ENCODE data around the gene TFDP2.

The TFDP2 gene

DNA sequence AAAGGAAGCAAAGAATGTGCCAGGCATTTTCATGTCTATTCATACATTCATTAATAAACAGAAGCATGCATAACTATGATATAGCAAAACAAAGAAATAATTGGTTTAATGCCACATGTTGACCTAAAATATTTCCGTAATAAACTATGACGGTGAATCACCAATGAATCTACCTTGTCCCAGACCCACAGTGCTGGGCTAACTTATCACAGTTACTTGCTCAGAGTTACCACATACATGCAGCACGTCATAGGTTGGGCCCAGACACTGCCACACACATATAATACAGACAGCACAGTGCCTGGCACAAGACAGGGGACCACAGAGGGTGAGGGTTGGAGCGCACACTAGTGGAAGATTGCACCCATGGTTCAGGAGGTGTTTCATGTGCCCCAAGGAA lies 186.0 kb downstream of the TFDP2 start:
- DNase-seq (ENCODE audit: low read depth): no peak

DNA sequence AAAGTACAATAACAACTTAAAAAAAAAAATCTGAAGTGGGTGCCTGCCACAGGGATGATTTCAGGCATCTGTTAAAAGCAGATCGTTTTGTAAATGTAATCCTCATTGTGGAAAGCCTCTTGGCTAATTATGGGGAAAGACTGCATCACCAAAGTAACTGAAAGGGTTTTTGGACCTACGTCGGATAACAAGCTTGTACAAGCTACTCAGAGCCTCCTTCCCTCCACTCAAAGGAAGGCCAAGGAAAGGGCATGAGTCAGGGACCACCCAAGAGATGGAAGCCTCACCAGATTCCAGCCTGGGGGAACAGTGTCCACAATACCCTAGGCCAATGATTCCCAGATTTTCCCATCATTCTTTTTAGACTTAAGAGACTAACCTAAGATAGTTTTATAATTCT lies 188.6 kb downstream of the TFDP2 start:
- no peak for DNase-seq (ENCODE audit: low read depth)

GRCh38 chr3:141959589-141960554 lies 189.5 kb downstream of the TFDP2 start:
- DNase-seq (ENCODE audit: low read depth): no peak

DNA sequence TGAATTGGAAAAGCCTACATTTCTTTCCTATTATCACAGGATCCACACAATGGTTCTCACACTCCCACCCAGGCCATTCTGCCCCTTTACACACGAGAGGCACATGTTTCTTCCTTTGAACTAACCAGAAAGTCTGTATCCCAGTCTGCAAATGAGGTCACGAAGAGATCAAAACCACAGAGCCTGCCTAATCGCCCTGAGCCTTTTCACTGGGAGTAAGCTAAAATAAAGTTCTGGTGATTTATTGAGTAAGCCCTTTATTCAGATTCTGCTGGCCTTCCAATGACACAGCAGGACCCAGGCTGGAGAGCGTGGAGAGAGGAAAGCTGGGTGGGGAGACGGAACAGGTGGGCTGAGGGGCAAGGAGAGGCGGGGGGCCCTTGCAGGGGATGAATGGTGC lies 194.2 kb downstream of the TFDP2 start:
- DNase-seq (ENCODE audit: low read depth): no peak

DNA sequence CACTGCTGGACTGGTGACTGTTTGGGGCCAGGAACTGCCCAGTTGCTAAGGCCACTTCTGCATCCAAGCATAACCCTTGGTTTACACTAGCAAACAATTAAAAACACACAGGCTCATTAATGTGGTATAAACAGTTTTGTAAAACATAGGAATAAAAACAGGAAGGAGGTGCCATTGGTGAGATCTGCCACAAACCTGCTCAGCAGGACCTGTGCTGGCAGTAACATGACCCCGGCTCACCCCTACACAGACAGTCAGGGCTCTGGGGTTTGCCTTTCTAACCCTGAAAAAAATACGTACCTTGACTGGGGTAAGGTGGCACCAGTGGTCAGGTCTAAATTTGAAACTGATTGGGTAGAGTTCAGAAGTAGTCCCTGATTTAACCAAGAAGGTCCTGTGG lies 196.7 kb downstream of the TFDP2 start:
- no peak for DNase-seq (ENCODE audit: low read depth)

DNA sequence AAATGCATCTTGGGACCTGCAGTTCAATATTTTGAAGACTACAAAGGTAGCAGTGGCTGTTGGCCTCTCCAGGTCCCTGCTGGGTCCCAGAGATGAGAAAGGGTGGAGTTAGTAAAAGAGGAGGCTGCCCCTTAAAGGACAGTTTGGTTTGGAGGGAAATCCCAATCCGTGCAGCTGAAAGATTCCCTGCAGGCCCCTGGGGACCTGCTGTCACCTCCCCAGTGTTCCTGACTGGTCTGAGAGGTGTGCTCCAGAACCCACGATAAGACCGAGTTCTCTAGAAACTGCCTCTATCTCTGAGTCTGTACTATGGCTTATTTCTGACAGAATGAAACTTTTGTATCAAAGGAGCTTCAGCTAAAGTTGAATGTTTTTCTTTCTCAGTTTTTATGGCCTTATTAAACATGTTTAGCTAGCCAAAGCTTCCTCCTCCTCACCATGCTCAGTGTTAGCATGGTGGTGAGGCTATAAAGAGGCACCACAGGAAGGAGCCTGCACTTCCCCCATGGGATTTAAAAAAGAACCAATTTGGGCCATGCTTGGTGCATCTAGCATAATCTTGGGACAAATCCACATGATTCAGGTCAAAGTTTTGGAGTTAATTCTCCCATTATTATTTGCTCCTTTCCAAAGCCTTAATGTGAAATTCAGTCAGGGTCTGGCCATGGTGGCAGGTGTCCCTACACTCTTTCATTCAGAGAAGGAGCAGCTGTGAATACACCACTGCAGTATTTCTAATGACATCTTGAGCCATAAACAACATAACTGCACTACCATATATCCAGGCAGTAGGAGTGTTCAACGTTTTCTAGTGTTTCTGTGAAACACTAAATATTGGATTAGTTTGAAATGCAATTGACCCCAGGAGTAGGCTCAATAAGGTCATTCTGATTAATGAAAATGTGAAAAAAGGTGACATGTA lies 198.5 kb downstream of the TFDP2 start:
- DNase-seq (ENCODE audit: low read depth): no peak

- DNase-seq (ENCODE audit: low read depth): no peak
These were observed 199.4 kb downstream of the TFDP2 start for GRCh38 chr3:141949972-141950371.

DNA sequence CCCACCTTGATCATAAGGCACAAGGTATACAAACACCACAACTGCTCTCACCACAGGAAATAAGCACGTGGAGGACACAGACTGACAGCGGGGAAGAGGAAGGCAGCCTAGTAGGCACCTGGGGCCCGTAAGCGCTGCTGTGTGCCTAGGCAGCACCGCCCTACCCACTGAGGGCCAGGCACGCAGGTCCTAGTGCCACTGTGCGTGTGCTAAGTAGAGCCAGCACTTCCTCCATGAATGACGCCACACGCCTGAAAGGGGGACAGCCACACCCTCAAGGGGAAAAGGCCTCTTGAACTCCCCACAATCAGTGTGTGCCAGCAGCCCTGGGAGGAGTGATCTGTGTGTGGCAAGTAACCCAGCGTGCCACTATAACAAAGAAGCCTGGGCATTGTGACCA lies 199.9 kb downstream of the TFDP2 start:
- DNase-seq (ENCODE audit: low read depth): no peak

DNA sequence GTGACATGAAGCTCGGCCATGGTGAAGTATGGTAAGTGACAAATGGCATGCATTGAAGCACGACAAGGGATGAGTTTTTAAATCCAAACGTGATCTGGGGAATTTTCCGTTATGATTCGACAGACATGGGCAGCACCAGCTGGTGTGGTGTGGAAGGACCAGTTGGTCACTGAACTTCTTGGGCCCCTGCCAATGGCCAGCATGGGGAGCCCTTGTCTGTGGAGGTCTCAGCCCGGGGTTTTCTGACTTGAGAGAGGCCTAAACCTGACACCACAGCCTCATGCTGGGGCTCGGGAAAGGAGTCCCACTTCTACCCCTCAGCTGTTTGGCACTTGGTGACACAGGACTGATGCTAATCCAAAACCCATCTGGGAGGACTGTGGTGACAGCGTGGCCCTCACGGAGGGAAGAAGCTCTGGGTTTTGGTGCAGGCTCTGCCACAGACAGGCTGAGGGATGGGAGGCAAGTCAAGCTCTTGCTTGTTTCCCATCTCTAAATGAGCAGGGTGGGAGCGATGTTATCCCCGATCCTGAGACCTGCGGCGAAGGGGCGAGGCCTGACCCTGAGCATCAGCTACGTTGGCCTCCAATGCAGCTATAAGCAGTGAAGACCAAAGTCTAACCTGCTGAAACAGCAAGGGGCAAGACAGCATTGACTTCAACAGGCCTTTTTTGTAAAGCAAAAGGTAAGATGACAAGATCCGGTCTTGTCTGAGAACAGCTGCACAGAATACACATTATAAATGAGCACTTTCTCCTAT lies 203.4 kb downstream of the TFDP2 start:
- no peak for DNase-seq (ENCODE audit: low read depth)

DNA sequence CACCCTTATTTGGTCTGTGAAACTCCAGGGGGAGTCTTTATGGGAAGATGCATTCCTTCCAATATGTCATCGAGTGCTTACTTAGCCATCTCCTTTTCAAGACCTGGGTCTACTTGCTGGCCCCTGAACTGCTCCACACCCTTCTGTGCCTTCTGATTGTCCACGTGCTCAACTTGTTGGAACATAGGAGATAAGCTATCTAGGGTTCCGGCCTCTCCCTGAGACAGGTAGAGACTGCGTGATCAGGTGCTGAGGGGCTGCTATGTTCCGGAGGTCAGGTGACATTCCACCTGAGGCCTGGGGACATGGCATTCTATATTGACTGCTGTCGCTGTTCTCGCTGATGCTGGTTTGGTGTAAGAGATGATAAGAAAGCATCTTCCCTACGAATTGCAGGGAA lies 207.3 kb downstream of the TFDP2 start:
- no peak for DNase-seq (ENCODE audit: low read depth)

- DNase-seq (ENCODE audit: low read depth): no peak
These were observed 208.3 kb downstream of the TFDP2 start for GRCh38 chr3:141941093-141941492.

DNA sequence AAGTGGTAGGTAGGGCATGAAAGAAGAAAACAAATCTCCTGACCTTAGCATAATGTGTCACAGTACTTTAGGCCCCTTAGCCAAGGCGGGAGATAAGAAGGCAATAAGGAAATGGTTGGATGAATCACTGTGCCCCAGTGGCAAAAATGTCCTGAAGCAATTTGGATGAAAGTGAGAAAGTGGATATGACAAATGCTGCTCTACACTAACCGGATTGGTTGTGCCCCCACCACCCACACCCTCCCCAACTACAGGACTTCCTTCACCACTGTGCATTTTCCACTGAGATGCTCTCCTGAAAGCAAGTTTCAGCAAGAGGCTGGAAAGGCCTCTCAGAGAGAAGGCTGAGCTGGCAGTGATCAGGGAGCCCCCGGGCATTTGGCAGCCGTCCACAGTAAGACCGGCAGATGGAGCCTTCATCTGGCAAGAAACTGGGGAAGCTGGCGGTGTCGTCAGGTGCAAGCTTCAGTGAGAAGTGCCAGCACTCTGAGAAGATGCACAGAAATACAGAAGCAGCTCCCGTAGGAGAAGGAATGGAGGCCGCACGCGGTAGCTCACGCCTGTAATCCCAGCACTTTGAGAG lies 209.1 kb downstream of the TFDP2 start:
- DNase-seq (ENCODE audit: low read depth): no peak

- DNase-seq (ENCODE audit: low read depth): no peak
These were observed 209.6 kb downstream of the TFDP2 start for GRCh38 chr3:141939759-141940158.

DNA sequence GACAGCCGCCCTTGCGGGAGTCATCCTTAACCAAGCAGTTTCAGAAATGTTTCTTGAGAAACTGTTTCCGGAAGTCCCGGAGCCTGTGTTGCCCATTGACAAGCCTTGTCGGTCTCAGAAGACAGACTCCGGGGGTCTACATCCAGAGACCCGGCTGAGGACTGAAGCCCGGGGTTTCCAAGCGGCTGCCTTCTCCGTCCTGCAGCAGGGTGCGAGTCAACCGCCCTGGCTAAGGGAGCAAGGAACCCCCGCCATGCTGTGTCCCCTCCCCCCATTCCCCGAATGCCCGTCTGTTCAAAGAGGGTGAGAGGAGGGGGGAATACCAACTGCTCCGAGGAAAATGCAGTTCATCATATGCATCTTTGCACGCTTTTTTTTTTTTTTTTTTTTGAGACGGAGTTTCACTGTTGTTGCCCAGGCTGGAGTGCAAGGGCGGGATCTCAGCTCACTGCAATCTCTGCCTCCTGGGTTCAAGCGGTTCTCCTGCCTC lies 211.3 kb downstream of the TFDP2 start:
- DNase-seq (ENCODE audit: low read depth): no peak

GRCh38 chr3:141934354-141934753 lies 215.0 kb downstream of the TFDP2 start:
- no peak for DNase-seq (ENCODE audit: low read depth)

GRCh38 chr3:141933421-141934300 lies 215.7 kb downstream of the TFDP2 start:
- DNase-seq (ENCODE audit: low read depth): no peak

DNA sequence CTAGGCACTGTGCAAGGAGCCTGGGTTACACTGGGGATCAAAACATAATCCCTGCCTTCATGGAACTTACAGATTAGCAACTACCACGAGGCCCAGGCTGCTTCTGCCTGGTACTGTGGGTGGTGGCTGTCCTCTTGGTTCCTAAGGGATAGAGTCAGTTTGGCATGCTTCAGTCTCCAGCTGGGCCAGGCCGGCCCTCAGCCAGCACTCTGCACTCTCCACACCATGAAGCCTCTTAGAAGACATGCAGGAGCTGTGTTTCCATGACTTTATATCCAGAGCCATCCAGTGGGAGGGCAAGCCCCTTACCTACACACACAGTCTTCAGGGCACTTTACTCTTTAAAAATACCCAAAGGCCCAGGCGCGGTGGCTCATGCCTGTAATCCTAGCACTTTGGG lies 218.5 kb downstream of the TFDP2 start:
- no peak for DNase-seq (ENCODE audit: low read depth)

DNA sequence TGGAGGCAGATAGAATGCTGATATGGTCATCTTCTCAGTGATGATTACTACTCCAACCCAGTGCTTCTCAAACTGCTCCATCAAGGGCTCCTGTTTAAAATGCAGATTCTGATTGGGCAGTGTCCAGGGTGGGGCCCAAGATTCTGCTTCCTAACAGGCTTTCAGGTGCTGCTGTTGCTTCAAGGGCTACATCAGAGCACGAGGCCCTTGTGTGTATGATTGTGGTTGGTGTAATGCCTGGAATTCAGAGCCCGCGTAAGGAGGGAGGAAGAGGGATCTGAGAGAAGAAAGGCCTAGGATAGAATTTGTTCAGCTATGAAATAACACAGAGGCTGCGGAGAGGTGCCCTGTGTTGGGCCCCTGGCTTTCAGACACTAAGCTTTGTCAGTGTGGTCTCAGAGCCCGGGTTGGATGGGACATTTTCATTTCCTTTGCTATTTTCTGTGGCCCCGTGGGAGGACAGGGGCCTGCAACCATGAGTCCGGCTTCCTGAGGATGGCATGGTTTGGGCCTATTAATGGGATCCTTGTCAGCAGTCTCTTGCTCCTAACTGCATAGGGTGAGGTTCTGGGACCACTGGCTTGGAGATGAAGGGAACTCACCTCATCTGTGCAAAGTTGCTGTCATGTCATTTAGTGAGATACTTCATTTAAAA lies 219.9 kb downstream of the TFDP2 start:
- DNase-seq (ENCODE audit: low read depth): no peak

DNA sequence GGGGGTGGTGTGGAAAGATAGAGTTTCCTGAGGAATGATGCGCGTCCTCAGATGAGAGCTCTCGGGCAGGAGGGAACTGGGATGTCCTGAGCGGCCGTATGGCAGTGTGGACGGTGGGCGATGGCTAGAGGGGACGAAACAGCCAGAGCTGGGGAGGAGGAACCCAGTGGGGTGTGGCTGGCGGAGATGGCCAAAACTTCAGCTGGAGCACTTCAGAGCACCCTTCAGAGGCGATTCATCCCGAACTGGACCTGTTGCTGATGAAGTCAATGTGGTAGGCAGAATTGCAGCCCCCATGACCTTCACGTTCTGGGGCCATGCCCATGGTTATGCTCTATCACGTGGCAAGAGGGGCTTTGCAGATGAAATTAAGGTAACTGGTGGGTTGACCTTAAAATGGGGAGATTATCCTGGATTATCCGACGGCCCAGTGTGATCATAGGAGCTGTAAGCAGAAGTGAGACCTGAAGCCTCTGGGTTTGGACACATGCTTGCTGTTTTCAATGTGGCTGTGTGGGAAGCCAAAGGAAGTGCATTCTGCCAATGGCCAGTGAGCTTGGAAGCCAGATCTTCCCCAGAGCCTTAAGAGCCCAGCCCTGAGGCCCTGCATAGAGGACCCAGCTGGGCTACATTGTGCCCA lies 220.6 kb downstream of the TFDP2 start:
- no peak for DNase-seq (ENCODE audit: low read depth)

GRCh38 chr3:141926929-141927328 lies 222.4 kb downstream of the TFDP2 start:
- no peak for DNase-seq (ENCODE audit: low read depth)

Measured in activated gamma-delta T cell treated with anti-CD3 and anti-CD28 coated beads, Interleukin-2, amount 50 U/mL, for 16 hours (primary cell).